DOHH2 (cell line): ENCODE measurements around the gene AMACR.

Experiments
- EZH2phosphoT487 ChIP-seq: fragments of 200-600 bp; sonication (generic); IDR thresholded peaks from 2 replicates; pipeline ENCODE4 v1.6.1; 2017; ENCODE audit warnings: borderline replicate concordance, mild to moderate bottlenecking, antibody characterized with exemption, low read length, moderate library complexity, mixed read lengths
- TF ChIP-seq, protein P1 (sequence below): fragments of 200-600 bp; sonication (generic); IDR thresholded peaks from one replicate; pipeline ENCODE4 v1.5.1; 2014; ENCODE audit warnings: antibody characterized with exemption, mild to moderate bottlenecking, low read depth, low read length; ENCODE audit not compliant: poor library complexity, severe bottlenecking

GRCh38 chr5:33937017-33937706 lies 70.7 kb downstream of the AMACR start:
- TF ChIP-seq, protein P1, sequence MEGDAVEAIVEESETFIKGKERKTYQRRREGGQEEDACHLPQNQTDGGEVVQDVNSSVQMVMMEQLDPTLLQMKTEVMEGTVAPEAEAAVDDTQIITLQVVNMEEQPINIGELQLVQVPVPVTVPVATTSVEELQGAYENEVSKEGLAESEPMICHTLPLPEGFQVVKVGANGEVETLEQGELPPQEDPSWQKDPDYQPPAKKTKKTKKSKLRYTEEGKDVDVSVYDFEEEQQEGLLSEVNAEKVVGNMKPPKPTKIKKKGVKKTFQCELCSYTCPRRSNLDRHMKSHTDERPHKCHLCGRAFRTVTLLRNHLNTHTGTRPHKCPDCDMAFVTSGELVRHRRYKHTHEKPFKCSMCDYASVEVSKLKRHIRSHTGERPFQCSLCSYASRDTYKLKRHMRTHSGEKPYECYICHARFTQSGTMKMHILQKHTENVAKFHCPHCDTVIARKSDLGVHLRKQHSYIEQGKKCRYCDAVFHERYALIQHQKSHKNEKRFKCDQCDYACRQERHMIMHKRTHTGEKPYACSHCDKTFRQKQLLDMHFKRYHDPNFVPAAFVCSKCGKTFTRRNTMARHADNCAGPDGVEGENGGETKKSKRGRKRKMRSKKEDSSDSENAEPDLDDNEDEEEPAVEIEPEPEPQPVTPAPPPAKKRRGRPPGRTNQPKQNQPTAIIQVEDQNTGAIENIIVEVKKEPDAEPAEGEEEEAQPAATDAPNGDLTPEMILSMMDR: no peak
- no peak for TF ChIP-seq EZH2phosphoT487
